KMS-11 (cell line): ENCODE results near the gene TAOK2.

Experiments used
- H2AFZ ChIP-seq: fragments of 200-600 bp; sonication (generic); 2 replicates; pipeline ENCODE4 v1.6.1; 2016; ENCODE audit warnings: antibody characterized with exemption, mixed run types, low read depth
- H3K27ac ChIP-seq: fragments of 200-600 bp; sonication (generic); 2 replicates; pipeline ENCODE4 v1.6.1; 2016; ENCODE audit warnings: mild to moderate bottlenecking, mixed run types
- H3K27me3 ChIP-seq: fragments of 200-600 bp; sonication (generic); 2 replicates; pipeline ENCODE4 v1.6.1; 2017; ENCODE audit warnings: mild to moderate bottlenecking, low read depth, mixed run types, moderate library complexity; ENCODE audit not compliant: insufficient read depth
- H3K36me3 ChIP-seq: fragments of 200-600 bp; sonication (generic); 2 replicates; pipeline ENCODE4 v1.6.1; 2017; ENCODE audit warnings: mild to moderate bottlenecking, mixed run types; ENCODE audit not compliant: insufficient read depth
- H3K4me1 ChIP-seq: fragments of 200-600 bp; sonication (generic); 2 replicates; pipeline ENCODE4 v1.6.1; 2016; ENCODE audit warnings: mild to moderate bottlenecking, low read depth, mixed run types; ENCODE audit not compliant: poor library complexity, severe bottlenecking
- H3K4me2 ChIP-seq: fragments of 200-600 bp; sonication (generic); 2 replicates; pipeline ENCODE4 v1.7.0; 2016; ENCODE audit warnings: mild to moderate bottlenecking, mixed run types
- H3K4me3 ChIP-seq: fragments of 200-600 bp; sonication (generic); IDR thresholded peaks from 2 replicates; pipeline ENCODE4 v1.6.1; 2017; ENCODE audit warnings: low read depth, low read length, mixed read lengths; ENCODE audit not compliant: insufficient read depth
- H3K79me2 ChIP-seq: fragments of 200-600 bp; sonication (generic); 2 replicates; pipeline ENCODE4 v1.6.1; 2016; ENCODE audit warnings: low read depth, mixed run types; ENCODE audit not compliant: insufficient read depth
- H3K9ac ChIP-seq: fragments of 200-600 bp; sonication (generic); 2 replicates; pipeline ENCODE4 v1.6.1; 2016; ENCODE audit warnings: mild to moderate bottlenecking, mixed run types
- H4K20me1 ChIP-seq: fragments of 200-600 bp; sonication (generic); 2 replicates; pipeline ENCODE4 v1.6.1; 2016; ENCODE audit warnings: mild to moderate bottlenecking, mixed run types; ENCODE audit not compliant: insufficient read depth
- CTCF ChIP-seq: fragments of 200-600 bp; sonication (generic); conservative IDR thresholded peaks from 2 replicates; pipeline ENCODE4 v1.6.1; 2017; ENCODE audit warnings: low read depth, mild to moderate bottlenecking, antibody characterized with exemption, low read length, moderate library complexity, mixed read lengths

Gene TAOK2

GRCh38 chr16:29962344-29962994 lies 11.2 kb upstream of the TAOK2 start:
- H3K27ac ChIP-seq, result no peak overlapping the region
- H2AFZ ChIP-seq, result peak overlapping the region; percentile 98

DNA sequence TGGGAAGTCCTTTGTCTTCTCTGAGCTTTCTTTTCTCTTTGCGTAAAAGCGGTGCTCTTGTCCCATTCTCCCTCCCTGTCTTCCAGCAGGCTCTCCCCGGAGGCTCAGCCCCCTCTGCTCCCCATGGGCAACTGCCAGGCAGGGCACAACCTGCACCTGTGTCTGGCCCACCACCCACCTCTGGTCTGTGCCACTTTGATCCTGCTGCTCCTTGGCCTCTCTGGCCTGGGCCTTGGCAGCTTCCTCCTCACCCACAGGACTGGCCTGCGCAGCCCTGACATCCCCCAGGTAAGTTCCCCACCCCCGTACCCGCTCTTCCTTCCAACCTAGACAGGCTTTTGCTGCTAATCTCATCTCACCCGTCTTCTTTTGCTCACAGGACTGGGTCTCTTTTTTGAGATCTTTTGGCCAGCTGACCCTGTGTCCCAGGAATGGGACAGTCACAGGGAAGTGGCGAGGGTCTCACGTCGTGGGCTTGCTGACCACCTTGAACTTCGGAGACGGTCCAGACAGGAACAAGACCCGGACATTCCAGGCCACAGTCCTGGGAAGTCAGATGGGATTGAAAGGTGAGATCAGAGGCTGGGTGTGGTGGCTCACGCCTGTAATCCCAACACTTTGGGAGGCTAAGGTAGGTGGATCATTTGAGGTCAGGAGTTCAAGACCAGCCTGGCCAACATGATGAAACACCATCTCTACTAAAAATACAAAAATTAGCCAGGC lies 10.5 kb upstream of the TAOK2 start:
- TF ChIP-seq CTCF, result no peak
- Histone ChIP-seq H3K36me3 (no peaks in the 10 kb centered on the region), H3K9ac (no peak overlapping the region), H2AFZ (peak overlapping the region; percentile 98; the same call in 1 of the 2 replicates), H3K4me3 (no peak overlapping the region), H3K79me2 (no peaks in the 10 kb centered on the region), H3K4me2 (peak overlapping the region; percentile 92; the same call in 1 of the 2 replicates), H3K4me1 (peaks cover 16% of the 10 kb centered on the region), H3K27ac (no peak overlapping the region), H3K27me3 (no peaks in the 10 kb centered on the region), H4K20me1 (no peaks in the 10 kb centered on the region)

More at GRCh38 chr16:29962344-29962994, 11.2 kb upstream of the TAOK2 start:
- Histone ChIP-seq H3K9ac (peak overlapping the region; percentile 42; the same call in 1 of the 2 replicates), H3K4me3 (peak overlapping the region; percentile 25), H3K4me1 (peaks cover 16% of the 10 kb centered on the region), H4K20me1 (no peaks in the 10 kb centered on the region), H3K36me3 (no peaks in the 10 kb centered on the region), H3K27me3 (no peaks in the 10 kb centered on the region), H3K4me2 (peak overlapping the region; percentile 92), H3K79me2 (no peaks in the 10 kb centered on the region)
- no peak for TF ChIP-seq CTCF

- Histone ChIP-seq H3K4me3 (no peak overlapping the region), H4K20me1 (no peaks in the 10 kb centered on the region), H3K9ac (no peak overlapping the region), H3K4me1 (peaks cover 3% of the 10 kb centered on the region), H3K27me3 (no peaks in the 10 kb centered on the region), H3K27ac (no peak overlapping the region), H3K4me2 (no peak overlapping the region), H3K36me3 (no peaks in the 10 kb centered on the region), H2AFZ (no peak overlapping the region), H3K79me2 (no peaks in the 10 kb centered on the region)
- TF ChIP-seq CTCF, result no peak
These were observed 5.5 kb upstream of the TAOK2 start for GRCh38 chr16:29968205-29968604.

DNA sequence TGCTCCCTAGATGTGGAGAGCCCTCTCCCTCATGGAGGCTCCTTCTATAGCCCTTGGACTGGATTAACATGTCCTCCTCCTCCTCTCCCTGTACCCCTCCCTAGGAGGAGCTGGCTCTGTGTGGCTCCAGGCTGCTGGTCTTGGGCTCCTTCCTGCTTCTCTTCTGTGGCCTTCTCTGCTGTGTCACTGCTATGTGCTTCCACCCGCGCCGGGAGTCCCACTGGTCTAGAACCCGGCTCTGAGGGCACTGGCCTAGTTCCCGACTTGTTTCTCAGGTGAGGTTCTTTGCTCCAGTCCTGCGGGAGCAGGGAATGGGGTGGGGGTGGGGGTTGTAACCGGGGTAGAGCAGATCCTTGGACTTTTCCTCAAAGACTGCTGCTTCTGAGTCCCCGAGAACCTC lies 2.4 kb upstream of the TAOK2 start:
- H3K36me3 ChIP-seq, result no peaks in the 10 kb centered on the region

More for the DNA sequence above, 2.4 kb upstream of the TAOK2 start:
- Histone ChIP-seq H4K20me1 (no peaks in the 10 kb centered on the region), H3K79me2 (peaks cover 25% of the 10 kb centered on the region), H3K27ac (no peak overlapping the region), H3K27me3 (no peaks in the 10 kb centered on the region), H3K4me2 (no peak overlapping the region), H3K4me1 (peaks cover 20% of the 10 kb centered on the region), H2AFZ (no peak overlapping the region), H3K4me3 (no peak overlapping the region), H3K9ac (no peak overlapping the region)
- TF ChIP-seq CTCF, result no peak
